NCI-H2081 treated with DMSO at 0.1 percent for 48 hours (cell line): ENCODE measurements around the gene ZNF516.
"Not testable (repeated sequence)": the region's sequence is repeated elsewhere in the genome, so short reads cannot be mapped to it uniquely, and the experiment has no call there.

Source experiments
- DNase-seq: peaks from one replicate; lab custom pipeline; 2025; lab: John Stamatoyannopoulos, UW

The ZNF516 gene

GRCh38 chr18:76495006-76495370, at the start of gene ZNF516:
ZNF516 (minus strand) TSS chr18:76495242; CDS start chr18:76443054, 52,188 bp downstream.
- DNase-seq = no peak

DNA sequence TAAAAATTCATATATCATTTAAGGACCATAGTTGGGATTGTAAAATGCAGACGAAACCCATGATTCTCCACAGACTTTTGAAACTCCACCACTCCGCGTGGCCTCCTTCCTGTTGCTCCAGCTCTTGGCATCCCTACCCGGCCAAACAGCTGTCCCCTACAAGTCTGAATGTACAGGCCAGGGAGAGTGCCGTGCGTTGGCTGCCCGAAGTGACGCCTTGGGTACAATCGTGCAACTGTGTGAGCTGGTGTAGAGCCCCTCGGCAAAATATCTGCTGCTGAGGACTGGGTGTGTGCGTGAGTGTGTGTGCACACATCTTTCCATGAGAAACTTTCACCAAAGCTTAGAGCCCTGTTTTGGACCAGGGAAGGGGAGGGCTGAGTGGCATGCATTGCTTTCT, 43.8 kb upstream of the ZNF516 start:
- DNase-seq = no peak

- DNase-seq = no peak
Measured at GRCh38 chr18:76537621-76538020, 42.6 kb upstream of the ZNF516 start.

DNA sequence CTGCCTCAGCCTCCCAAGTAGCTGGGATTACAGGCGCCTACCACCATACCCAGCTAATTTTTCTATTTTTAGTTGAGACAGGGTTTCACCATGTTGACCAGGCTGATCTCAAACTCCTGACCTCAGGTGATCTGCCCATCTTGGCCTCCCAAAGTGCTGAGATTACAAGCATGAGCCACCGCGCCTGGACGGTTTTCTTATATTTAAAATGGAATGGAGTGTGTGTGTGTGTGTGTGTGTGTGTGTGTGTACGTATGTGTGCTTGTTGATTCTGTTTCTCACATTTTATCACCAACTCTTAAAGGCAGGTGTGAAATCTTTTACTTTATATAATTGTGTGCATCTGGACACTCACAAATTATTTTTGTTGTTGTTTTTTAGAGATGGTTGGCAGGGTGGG, 41.6 kb upstream of the ZNF516 start:
- DNase-seq = not testable (repeated sequence)

GRCh38 chr18:76532875-76533274, 37.8 kb upstream of the ZNF516 start:
- no peak for DNase-seq

DNA sequence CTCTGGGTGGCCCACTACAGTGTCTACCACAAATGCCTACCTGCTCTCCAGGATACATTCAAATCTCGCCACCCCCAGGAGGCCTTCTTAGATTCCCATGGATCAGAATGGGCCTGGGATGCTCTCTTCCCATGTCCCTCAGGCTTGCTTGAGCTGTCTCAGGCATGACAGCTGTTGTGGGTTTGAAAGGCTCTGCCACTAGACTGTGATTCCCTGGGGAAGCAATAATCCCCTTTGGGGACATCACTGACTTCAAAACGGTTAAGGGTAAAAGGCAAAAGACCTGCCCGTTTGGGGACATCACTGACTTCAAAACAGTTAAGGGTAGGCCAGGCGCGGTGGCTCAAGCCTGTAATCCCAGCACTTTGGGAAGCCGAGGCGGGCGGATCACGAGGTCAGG, 35.8 kb upstream of the ZNF516 start:
- no peak for DNase-seq

DNA sequence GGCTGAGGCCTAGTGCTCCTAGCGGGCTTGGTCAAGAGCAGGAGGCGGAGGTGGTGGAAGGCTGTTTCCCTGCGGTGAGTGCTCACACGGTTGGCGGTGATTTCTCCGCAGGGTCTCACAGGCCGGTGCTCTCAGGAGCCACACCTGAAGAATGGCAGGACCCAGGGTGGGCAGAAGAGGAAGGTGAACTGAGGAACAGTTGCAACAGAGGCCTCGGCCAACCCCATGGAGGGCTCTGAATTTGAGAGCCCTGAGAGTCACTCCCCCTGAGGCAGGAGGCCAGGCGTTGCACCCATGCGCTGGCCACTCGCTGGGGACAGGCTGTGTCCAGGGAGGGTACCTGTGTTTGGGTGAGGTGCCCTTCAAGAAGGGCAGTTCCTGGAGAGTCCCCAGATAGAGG, 35.3 kb upstream of the ZNF516 start:
- no peak for DNase-seq

DNA sequence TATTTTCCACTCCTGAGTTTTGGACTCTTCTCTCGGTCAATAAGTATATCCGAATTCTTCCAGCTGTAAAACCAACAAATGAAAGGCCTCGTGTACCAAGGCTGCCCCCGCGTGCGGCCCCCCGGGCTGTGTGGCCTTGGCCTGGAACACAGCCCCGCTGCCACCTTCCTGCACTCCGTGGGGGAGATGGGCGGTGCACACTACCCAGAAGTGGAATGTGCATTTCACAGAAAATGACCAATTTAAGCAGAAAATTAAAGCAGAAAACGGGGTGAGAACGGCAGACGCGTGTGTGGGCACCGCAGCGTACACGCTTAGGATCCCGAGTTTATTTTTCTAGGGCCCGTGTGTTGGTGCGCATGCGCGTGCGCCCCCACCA, 34.4 kb upstream of the ZNF516 start:
- no peak for DNase-seq

DNA sequence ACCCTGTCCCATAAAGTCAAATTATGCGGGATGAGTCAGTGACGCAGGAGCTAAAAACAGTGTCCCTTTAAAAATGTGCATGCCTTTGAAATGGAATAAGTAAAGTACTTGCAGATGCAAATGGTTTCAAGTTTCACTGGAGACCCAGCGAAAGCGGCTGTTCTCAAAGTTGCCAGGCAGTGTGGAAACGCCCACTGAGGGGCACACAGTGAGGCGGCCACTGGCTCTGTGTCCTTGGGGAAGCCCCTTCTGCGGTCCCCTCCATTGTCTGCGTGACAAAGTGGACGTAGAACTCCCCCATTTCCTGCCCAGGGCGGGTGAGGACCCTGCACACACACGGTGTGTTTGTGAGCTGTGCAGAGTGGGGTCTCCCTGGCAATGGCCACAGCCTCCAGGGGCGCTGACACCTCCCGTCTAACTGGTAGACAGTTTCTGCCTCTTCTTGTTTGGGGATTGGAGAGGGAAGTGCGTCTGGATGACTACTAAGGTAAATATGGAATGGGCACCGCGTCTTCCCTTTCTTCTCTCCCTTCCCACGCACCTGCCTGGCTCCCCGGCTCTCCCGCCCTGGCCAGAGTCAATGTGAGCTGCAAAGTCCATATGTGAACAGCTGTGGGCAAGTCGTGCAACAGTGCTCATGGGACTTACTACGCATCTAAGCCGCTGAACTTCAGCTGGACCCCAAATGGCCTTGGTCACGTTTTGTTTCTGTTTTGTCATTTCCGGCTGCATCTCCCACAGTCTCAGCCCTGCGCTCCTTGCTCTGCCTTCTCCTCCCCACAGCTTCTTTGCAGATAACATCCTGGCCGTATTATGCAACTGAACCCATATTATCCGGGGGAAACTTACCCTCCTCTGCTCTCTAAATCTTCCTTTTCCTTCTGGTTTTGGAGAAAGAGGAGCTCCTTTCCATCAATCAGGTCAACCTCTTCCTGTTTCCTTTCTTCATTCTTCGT, 33.7 kb upstream of the ZNF516 start:
- no peak for DNase-seq

GRCh38 chr18:76525911-76526310, 30.9 kb upstream of the ZNF516 start:
- DNase-seq = no peak

DNA sequence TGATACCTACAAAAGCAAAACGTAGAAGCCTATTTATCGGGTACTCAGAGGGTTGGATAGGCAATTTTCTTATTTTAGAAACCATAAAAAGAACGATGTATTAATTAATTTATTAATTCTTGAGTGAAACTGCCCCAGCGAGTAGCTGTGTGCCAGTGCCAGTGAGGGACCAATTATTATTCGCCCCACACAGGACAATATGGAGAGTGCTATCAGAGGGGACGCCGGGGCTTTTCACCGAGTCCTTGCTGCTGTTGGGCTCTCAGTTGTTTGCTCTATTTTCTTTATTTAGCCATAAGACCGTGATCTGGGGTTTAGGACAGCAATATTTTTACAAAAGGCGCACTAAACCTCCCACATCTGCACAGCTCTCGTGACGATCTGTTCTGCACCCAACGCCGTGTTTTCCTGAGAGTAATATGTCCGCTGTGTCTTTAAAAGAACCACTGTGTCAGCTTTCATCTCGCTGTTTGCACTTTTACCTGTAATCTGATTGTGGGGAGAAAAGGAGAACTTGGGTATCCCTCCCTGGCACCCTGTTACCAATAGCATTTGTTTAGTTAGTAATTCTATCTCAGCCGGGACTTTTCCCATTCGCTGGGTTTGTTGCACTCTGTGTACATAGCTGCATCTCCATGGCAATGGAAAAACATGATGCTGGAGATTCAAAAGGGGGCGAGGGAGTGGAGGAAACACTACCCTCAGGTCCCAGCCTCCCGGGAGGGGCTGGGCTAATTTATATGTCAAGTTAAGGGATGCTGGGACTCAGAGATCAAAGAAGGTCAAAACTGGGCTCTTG, 30.1 kb upstream of the ZNF516 start:
- peak; percentile 96 for DNase-seq

DNA sequence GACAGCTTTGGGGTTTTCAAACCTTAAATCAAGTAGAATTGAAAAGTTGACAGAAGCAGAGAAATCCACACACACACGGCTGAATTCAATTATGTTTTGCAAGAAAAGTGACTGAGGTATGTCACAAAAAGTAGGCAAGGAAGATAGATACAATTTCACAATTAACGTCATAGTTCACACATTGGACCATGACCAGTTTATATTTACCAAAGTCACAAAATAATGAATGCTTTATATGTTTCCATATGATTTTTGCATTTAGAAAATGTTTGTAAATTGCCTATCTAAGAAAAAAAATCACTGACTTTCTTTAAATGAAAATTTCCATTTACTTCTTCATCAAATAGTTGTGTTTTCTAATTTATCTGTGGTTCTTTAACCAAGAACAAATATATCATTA, 29.4 kb upstream of the ZNF516 start:
- no peak for DNase-seq

DNA sequence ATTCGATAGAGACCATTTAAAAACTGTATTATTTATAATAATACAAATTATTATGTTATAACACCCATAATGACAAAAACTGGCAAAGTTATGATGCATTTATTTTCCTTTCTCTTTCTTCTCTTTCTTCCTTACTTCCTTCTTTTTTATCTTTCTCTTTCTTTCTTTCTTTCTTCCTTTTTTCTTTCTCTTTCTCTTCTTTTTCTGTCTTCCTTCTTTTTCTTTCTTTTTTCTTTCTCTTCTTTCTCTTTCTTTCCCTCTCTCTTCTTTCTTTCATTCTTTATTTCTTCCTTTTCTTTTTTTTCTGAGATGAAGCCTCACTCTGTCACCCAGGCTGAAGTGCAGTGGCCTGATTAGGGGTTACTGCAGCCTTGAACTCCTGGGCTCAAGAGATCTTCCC, 27.5 kb upstream of the ZNF516 start:
- no peak for DNase-seq

- DNase-seq = no peak
Measured at GRCh38 chr18:76522122-76522503, 27.1 kb upstream of the ZNF516 start.

GRCh38 chr18:76521417-76522121, 26.5 kb upstream of the ZNF516 start:
- no peak for DNase-seq

- DNase-seq = no peak
Measured at GRCh38 chr18:76518860-76519538, 24.0 kb upstream of the ZNF516 start.

DNA sequence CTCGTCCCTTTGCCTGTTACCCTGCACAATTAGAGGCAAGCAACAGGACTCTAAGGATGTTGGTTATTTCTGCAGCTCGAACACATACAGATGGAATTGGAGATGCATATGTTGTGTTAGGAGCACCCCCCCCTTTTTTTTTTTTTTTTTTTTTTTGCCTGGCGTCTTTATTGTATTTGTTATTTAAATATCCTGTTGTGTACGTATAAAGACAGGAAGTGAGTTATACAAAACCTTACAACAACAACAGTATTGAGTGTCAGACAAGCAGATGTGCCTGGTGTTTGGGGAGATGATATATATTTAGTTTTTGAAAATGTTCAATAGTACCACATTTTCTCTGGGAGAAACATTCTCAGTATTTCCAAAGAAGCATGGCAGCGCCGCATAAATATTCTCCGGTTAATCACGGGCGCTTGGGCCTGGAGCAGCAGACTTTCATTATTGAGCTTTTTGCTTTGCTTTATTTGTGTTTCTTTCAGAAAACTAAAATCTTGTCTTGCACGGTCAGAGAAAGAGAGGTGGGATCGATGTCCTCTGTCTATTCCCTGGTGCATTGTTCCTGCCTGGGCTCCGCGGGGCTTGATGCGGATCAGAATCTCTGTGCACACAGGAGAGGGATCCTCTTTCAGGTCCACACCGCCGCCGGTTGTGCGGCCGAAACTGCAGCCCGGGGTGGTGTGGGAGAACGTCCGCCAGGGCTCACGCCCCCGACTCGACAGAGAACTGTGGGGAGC, 23.2 kb upstream of the ZNF516 start:
- peak; percentile 15 for DNase-seq

GRCh38 chr18:76515576-76515975, 20.5 kb upstream of the ZNF516 start:
- no peak for DNase-seq

- DNase-seq = no peak
Measured at GRCh38 chr18:76514573-76514972, 19.5 kb upstream of the ZNF516 start.

- DNase-seq = no peak
Measured at GRCh38 chr18:76507830-76508385, 12.9 kb upstream of the ZNF516 start.
